ENCODE data around the gene AXIN1. TPM values are rescaled to one million over a fixed set of nuclear protein-coding genes. Genes with fewer than 3 reads are reported as not detected.
"Not testable (repeated sequence)": the region's sequence is repeated elsewhere in the genome, so short reads cannot be mapped to it uniquely, and the experiment has no call there.

Gene AXIN1
- total RNA-seq, 1 donor = 45.8 TPM

DNA sequence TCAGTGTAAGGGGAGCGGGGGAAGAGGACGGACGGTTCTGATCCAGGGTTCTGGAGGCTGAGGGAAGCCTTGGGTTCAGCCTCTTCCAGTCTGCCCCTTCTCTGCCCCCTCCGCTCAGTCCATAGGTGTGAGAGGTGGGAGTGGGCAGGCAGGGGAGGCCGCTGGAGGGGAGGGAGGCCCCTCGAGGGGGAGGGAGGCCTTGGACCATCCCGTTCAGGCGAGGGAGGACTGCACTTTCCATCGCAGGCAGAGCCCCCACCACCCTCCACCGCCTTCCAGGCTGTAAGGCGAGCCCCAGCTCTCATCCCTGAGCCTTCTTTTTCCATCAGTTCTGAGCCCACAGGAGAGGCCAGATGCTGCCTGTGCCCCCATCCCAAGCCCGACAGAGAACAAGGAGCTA is 4.2 kb upstream of the AXIN1 start:
- DNase-seq (ENCODE audit: low read depth in 2 of 3, low spot score in 2 of 3) = no peak

DNA sequence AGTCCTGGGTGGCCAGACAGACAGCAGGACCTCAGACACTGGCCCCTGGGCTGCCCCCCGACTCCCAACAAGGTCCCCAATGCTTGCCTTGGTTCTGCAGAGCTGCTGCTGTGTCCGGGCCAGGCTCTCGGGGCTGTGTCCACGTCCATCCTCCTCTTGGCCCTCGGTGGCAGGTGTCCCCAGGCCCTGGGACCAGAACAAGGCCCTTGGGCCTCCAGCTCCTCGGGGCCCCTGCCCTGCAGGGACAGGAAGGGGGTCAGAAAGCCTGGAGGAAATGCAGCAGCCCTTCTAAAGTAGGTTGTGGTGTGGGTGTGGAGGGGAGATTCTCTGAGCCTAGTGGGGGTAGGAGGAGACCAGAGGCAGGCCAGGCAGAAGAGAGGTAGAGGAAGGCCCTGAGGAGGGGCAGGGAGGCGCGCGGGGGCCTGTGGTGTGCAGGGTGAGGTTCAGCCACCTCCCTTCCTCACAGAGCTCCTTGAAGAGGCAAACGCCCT is 2.5 kb upstream of the AXIN1 start:
- no peak for DNase-seq (ENCODE audit: low read depth in 2 of 3, low spot score in 2 of 3)

DNA sequence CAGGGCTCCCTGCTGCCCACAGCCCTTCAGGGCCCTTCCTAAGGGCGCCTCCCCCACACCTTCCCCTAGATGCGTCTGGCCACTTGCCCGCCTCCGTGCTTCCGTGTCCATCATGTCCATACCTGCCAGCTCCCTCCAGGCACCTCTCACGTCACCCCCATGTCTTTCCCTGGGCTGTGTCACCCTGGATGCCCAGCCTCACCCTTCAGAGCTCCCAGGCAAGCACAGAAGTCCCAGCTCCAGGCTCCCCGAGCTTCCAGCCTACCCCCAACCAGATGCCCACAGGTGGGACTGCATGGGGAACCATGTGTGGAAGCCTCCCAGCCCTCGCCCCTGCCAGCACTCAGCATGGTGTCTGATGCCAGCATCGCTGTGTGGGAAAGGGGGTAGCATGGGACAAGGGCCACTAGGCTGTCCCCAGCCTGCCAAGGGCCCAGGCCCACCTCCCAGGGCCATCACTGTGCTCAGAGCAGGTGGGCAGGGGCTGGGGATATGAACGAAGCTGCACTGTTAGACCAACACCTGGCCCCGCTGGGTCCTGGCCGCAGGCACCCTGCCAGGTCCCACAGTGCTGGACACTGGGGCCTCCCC is 1.9 kb upstream of the AXIN1 start:
- DNase-seq (ENCODE audit: low read depth in 2 of 3, low spot score in 2 of 3) = no peak

DNA sequence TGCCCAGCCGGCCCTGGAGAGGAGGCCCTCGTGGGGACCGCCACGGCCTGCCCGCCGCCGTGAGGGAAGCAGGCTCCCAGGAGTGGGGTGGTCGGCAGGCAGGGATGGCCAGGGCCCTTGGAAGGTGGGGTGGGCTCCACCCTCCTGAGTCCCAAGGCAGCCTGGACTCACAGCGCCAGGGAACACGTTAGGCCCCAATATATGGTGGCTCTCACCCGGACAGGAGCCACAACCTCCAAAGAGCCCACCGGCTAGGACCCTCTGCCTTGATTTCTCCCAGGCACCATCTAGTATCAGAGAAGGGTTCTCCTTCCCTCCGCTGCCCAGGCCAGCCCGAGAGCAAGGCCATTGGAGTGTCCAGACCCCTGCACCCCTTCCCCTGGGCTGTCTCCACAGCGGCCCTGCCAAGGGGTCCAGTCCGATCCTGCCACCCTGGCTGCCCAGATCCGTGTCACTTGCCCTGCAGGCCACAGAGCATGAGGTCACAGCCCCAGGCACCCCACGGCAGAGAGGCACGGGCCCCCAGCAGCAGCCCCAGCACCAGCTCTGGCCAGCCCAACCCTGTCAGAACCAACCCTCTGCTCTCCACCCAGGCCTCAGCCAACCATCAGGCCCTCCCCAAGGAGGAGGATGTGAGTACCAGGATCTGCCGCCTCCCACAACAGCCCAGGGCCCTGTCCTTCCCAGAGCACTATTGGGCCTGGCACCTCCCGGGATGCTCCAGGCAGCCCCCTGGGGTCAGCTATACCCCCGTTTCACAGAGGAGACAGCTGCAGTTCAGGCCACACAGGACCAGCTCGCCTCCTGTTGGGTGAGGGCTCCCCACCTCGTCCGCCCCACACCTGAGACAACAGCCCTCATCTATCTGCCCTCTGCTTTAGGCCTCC is 1.1 kb upstream of the AXIN1 start:
- no peak for DNase-seq (ENCODE audit: low read depth in 2 of 3, low spot score in 2 of 3)

DNA sequence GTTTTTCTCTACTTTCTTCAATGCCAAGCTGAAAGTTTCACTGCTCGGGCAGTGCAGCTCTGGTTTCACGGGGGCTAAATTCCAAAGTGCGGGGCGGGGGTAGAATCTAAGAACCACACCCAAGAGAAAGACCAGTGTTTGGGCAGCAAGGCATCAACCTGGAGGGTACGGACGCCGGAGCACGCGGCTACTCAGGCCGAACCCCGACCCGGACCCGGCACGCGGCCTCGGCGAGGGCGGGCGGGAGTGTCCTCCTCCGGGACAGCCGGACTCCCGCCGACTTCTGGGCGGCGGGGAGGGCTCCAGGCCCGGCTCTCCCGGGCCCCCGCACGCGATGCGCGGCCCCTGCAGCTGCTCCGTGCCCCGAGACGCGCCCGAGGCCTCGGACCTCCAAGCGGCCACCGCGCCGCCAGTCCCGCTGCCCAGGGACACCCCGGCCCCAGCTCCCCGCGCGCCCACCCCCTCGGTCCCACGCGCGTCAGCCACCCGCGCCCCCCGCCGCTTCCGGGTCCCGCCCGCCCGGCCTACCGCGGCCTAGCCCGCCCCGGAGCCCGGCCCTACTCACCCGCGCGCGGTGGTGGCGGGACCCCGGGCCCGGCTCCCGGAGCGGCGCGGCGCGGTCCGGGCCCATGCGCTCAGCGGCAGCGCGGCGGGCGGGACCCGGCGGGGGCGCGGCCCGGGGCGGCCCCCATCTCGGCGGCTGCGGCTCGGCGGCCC is 561 bp downstream of the AXIN1 start:
- peak in 1 of 3 donors; percentile 16 for DNase-seq (ENCODE audit: low read depth in 2 of 3, low spot score in 2 of 3)

DNA sequence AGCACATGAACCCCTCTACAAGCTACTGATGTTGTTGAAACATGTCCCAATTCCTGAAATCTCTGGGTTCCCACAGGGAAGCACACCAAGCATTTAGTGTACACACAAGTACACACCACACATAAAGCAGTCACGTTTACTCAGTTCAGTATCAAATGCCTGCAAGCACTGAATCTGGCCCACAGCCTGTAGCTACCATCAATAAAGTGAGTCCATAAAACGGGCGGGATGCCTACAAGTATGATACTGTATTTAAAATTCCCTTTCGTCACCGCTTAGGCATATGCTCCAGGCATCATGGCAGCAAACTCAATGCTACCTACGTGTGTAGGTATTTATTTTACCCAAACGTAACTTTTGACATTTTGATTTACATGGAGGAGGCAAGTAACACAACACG is 2.3 kb downstream of the AXIN1 start:
- no peak for DNase-seq (ENCODE audit: low read depth in 2 of 3, low spot score in 2 of 3)

DNA sequence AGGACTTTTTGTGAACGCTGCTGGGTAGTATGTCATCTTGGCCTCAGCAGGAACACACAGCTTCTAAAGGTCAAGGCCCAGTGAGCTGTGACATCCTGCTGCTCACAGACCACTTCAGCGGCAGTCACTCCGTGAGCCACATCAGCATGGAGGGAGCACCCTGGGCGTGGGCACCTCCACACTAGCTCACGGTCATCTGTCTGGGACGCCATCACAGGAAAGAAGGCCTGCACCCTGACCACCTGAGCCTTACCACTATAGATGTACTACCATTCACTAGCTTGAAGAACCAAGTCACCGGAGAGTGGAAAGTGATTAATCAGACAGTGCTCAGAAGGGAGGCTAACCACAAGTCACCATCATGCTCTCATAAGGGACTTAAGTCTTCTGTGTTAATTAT is 3.3 kb downstream of the AXIN1 start:
- DNase-seq (ENCODE audit: low read depth in 2 of 3, low spot score in 2 of 3) = no peak

DNA sequence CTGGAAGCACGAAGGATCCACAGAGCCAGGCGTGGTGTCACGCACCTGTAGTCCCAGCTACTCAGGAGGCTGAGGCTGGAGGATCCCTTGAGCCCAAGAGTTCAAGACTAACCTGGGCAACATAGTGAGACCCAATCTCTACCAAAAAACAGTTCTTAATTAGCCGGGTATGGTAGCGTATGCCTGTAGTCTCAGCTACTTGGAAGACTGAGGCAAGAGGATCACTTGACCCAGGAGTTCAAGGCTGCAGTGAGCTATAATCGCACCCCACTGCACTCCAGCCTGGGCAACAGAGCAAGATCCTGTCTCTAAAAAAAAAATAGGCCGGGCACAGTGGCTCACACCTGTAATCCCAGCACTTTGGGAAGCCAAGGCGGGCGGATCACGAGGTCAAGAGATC is 4.0 kb downstream of the AXIN1 start:
- DNase-seq (ENCODE audit: low read depth in 2 of 3, low spot score in 2 of 3) = not testable (repeated sequence)

DNA sequence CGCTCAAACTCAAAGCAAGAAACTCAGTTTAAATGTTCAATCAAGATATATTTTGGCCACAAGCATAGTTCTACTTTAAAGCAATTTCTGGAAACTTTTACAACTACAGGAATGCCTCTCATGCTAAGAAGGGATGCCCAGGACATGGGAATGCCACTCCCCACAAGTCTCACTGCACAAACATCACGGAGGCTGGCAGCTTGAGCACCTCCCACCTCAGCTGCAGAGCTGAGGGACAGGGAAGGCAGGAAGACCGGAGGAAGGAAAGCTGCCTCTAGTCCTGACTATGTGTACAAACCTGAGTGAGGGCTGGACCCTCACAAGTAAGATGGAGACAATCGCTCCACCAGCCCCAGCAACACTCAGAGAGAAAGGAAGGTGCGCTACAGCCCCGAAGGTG is 5.3 kb downstream of the AXIN1 start:
- no peak for DNase-seq (ENCODE audit: low read depth in 2 of 3, low spot score in 2 of 3)

DNA sequence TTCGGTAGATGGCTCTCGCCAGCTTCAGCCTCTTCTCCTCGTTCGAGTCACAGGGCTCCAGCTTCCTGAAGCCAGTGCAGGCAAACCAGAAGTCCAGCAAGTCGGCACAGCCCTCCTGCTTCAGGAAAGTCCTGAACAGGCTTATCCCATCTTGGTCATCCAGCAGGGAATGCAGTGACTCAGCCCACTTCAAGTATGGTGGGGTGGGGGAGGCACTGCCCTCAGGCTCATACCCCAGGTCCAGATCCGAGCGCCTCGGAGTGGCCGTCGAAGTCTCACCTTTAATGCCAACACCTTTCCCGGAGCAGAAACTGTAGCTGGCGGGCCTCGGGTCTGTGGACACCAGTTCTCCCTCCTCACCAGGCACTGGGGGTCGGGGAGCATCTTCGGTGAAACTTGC is 5.9 kb downstream of the AXIN1 start:
- DNase-seq (ENCODE audit: low read depth in 2 of 3, low spot score in 2 of 3) = no peak

DNA sequence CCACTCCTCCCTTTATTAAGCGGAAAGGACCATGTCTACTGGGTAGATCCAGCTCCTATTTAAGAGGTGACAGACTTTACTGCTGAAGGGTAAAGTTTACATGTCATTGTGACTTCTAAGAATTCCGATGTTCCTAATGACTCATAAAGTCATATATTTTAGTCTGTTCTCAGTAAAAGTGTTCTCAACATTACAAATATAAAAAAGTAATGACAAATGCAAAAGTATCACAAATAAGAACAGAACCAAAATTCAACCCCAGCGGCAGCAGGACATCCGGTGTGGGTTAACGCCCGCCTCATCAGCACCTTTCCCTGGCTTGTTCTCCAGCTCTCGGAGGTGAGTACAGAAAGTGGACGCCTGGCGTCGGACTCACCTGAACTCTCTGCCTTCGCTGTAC is 6.8 kb downstream of the AXIN1 start:
- DNase-seq (ENCODE audit: low read depth in 2 of 3, low spot score in 2 of 3) = no peak

DNA sequence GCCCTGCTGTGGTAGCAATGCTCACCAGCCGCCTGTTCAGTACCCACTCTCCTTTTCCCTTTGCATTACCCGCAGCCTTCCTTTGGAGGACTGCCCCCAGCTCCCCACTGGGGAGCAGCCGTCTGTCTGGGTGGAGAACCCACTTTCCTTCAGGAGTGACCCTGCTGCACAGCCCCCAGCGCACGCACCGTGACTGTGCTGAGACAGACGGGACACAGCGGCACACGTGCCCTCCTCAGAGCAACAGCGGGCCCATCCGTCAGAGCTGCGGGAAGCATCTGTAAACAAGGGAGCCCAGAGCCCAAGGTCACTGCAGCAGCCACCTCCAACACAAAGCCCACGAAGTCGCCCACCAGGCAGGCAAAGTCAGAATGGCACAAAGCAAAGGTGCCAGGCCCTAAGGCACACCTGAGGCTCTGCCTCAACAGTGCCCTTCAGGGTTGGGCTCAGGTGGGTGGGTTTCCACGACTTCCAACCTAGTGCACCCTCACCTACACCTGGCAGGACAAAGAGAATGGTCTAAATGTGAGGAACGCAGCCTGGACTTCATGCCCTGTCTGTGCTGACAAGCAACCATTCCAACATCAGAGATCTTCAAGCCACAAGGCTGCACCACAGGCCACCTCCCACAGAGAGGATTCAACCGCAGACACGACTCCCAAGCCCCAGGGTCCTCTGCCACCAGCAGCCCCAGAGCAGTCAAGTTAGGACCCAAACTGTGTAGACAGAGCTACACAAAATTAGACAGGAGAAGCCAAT is 9.9 kb downstream of the AXIN1 start:
- DNase-seq (ENCODE audit: low read depth in 2 of 3, low spot score in 2 of 3) = no peak

DNA sequence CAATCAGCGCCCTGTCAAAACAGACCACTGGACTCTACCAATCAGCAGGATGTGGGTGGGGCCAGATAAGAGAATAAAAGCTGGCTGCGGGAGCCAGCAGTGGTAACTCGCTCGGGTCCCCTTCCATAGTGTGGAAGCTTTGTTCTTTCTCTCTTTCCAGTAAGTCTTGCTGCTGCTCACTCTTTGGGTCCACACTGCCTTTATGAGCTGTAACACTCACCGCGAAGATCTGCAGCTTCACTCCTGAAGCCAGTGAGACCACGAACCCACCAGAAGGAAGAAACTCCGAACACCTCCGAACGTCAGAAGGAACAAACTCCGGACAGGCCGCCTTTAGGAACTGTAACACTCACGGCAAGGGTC is 10.6 kb downstream of the AXIN1 start:
- not testable (repeated sequence) for DNase-seq (ENCODE audit: low read depth in 2 of 3, low spot score in 2 of 3)

DNA sequence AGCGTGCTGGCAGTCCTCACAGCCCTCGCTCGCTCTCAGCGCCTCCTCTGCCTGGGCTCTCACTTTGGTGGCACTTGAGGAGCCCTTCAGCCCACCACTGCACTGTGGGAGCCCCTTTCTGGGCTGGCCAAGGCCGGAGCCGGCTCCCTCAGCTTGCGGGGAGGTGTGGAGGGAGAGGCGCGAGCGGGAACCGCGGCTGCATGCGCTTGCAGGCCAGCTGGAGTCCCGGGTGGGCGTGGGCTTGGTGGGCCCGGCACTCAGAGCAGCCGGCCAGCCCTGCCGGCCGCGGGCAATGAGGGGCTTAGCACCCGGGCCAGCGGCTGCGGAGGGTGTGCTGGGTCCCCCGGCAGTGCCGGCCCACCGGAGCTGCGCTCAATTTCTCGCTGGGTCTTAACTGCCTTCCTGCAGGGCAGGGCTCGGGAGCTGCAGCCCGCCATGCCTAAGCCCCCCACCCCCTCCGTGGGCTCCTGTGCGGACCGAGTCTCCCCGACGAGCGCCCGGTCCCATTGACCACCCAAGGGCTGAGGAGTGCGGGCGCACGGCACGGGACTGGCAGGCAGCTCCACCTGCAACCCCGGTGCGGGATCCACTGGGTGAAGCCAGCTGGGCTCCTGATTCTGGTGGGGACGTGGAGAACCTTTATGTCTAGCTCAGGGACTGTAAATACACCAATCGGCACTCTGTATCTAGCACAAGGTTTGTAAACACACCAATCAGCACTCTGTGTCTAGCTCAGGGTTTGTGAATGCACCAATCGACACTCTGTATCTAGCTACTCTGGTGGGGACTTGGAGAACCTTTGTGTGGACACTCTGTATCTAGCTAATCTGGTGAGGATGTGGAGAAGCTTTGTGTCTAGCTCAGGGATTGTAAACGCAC is 11.2 kb downstream of the AXIN1 start:
- DNase-seq (ENCODE audit: low read depth in 2 of 3, low spot score in 2 of 3) = not testable (repeated sequence)

DNA sequence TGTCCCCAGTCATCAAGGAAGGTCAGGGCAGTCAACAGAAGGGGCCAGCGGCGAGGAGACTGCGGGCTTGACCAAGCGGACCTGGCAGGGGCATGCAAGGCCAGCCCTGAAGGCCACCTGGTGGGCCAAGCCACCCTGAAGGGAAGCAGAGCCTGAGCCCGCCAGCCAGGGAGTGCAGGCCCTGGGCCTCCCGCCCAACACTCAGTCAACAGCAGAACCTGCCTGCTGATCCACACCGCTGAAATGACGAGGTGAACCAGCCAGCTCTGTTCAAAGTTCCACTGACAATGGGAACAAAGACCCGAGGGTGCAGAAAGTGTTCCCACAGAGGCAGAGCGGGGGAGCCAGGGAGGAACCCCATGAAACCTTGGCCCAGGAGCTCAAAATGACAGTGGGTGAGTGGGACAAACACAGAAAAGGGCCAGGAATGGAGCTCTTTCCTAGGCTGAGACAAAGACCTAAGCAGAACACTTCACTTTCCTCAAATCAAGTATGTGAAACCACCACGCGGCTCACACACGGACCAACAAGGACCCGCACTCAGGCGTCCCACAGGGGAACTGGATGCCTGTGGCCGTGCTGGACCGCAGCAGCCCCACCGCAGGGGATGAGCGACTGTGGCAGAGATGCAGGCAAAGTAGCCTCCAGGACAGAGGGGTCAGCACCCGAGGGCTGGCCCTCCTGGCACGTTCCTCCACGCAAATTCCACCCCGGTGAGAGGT is 12.0 kb downstream of the AXIN1 start:
- DNase-seq (ENCODE audit: low read depth in 2 of 3, low spot score in 2 of 3) = no peak

DNA sequence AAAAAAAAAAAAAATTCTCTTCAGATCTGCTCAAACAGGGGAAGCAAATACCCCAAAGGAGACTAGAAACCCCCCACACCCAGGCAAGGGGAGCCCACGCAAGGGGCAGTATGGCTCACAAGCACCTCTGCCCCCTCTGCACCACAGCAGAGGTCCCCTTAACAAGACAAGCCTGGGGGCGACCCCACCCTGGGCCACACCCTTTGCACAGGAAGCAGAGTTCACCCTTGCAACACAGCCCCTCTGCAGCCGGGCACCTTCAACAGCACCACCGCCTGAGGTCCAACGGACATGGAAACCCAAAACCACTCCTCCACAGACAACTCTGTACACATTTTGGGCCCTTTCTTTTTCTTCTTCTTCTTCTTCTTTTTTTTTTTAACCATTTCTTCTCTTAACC is 12.8 kb downstream of the AXIN1 start:
- DNase-seq (ENCODE audit: low read depth in 2 of 3, low spot score in 2 of 3) = peak in 1 of 3 donors; percentile 34

DNA sequence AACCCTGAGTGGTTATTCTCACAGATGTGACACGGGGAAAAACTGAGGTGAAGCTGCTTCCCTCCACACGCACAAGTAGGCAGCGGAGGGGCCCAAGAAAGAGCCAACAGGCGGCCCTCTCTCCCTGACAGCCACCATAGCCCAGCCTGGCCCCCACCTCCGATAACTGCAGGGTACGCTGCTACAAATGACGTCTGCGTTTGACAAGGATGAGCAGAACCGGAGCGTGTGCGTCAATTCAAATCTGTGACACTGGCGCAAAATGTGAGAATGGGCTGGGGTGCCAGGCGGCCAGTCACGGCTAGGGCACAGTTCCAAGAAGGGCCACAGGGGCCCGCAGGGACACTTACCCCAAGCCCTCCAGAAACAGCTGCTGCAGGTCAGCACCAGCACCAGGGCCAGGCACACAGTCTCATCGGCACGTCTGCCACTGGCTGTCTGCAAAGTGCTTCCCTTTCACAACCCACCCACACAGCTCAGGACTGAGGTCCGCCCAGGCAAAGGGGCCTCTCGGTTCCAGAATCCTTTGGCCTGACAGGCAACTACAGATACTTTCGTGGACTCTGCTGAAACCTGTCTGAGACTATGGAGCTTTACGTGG is 14.4 kb downstream of the AXIN1 start:
- DNase-seq (ENCODE audit: low read depth in 2 of 3, low spot score in 2 of 3) = no peak

DNA sequence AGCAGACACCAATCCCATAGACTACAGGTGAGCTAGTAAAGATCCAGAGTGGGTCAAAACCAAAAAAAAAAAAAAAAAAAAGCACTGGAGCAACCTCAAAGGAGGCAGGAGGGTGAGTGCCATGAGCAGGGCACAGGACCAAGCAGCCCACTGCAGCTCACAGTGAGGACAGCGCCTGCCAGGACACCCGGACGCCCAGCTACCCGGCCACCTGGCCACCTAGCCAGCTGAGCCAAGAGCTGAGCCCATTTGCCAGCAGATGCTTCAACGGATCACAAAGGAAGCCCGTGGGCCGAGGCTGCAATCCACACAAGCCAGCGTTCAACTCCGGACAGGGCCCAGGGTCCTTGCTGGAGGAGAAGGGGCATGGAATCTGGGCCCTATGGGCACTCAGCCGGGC is 15.1 kb downstream of the AXIN1 start:
- no peak for DNase-seq (ENCODE audit: low read depth in 2 of 3, low spot score in 2 of 3)

DNA sequence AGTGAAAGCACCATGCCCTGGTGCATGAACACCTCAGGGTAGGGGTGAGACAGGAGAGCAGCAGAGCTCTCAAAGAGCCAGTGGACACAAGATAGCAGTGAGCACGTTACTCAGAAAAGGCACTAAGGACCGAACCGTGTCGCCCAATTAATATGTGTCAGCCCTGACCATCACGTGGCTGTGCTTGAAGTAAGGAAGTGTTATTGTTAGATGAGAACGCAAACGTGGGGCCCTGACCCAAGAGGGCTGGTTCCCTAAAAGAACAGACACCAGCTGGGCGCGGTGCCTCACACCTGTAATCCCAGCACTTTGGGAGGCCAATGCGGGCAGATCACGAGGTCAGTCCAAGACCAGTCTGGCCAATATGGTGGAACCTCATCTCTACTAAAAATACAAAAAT is 16.3 kb downstream of the AXIN1 start:
- no peak for DNase-seq (ENCODE audit: low read depth in 2 of 3, low spot score in 2 of 3)
